Measurements from ENCODE around the gene ETS2.

The ETS2 gene
- total RNA-seq: 17.0 to 157 (median 27.2) reads per million in 9 experiments

DNA sequence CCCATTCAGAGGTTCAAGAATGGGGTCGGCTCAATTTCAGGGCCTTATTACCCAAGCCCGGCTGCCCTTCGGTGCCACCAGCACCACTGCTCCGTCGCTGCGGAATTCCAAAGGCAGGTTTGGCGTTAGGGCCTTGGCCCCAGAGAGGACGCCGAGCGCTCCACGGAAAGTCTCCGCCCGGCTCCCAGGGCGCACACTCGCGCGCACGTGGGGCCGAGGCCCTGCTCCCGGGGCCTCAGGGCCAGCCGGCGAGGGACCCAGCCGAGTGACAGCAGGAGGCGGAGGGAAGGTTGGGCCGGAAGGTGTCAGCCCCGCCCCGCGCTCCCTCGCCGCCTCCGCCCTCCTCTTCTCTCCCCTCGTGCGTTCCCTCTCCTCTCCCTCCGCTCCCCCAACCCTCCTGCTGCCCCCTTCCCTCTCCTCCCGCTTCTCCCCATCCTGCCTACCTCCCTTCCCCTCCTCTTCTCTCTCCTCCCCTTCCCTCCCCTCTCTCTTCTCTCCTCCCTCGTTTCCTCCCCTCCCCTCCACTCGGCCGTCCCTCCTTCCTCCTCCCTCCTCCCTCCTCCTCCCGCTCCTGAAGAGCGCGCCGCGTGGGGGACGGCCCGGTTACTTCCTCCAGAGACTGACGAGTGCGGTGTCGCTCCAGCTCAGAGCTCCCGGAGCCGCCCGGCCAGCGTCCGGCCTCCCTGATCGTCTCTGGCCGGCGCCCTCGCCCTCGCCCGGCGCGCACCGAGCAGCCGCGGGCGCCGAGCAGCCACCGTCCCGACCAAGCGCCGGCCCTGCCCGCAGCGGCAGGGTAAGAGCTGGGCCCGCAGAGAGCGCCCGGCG, at the start of gene ETS2:
TSS of gene ETS2 (plus strand) at position 602 of the 825 bp plus-strand sequence. CDS start 4,106 bp downstream, outside the sequence.
- peak within 1 kb of the TSS; percentile 92 to 93 for H3K4me3 Mint-ChIP-seq
- H3K4me1 Mint-ChIP-seq (ENCODE audit: low read depth in 2 of 2): peaks cover 18 to 29% of the 10 kb centered on the region in 2 donors
- H3K9me3 Mint-ChIP-seq: no peaks in the 10 kb centered on the region
- H3K36me3 Mint-ChIP-seq (ENCODE audit: insufficient read depth): peaks cover 3% of the 10 kb centered on the region
- peak; percentile 50 to 53 (median 52) for DNase-seq
- peaks cover 0 to 8% of the 10 kb centered on the region in 2 donors for H3K27me3 Mint-ChIP-seq
- H3K27ac Mint-ChIP-seq: peak within 1 kb of the TSS; percentile 72 to 94
- peak; percentile 77 for ATAC-seq (replicated peaks)

DNA sequence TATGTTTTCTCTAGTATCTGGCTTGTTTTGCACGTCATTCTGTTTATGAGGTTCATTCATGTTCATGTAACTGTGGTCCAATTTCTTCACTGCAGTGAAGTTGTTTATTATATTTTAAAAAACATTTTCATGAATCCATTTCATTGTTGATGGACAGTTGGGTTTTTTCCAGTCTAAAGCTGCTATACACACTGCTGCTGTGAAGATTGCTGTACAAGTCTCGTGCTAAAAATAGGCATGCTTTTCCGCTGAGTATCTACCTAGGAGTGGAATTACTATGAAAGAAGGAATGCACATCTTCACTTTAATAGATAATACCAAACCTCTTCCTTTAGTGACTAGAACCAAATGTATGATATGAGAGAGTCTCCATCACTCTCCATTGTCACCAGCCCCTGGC, 49.0 kb upstream of the ETS2 start:
- no peak overlapping the region for H3K27ac Mint-ChIP-seq

DNA sequence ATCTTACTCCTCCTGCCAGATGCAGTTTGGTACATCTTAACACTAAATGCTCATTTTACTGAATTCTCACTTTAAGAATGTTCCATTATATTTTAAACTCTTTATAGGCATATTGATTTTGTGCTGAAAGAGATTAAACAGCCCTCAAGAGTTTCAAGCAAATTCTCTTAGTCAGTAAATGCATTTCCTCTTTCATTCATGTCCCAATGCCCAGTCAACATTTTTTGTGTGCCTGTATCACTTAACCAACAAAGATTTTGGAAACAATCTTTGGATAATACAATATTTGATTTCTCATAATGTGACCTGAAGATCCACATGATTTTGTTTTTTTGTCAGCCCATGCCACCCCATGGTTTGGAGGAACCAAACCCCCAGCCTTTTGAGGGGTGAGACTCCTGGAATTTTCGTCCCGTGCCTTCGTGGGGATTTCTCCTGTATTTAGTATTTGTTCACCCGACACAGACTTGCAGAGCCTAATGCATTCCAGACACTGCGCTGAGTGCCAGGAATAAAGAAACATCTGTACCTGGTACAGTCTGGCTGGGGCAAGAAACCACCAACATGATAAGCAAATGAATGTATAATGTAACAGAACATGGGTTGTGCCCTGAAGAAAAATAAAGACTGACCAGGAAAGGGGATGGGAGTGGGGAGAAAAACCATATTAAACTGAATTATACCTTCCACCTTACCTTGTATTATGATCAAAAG, 47.1 kb upstream of the ETS2 start:
- DNase-seq (no peak), ATAC-seq (replicated peaks) (no peak)
- H3K4me1 Mint-ChIP-seq (ENCODE audit: low read depth in 2 of 2): peaks cover 5 to 10% of the 10 kb centered on the region in 2 donors
- peaks cover 3% of the 10 kb centered on the region for H3K36me3 Mint-ChIP-seq (ENCODE audit: insufficient read depth)
- no peak overlapping the region for H3K4me3 Mint-ChIP-seq
- H3K27me3 Mint-ChIP-seq: no peaks in the 10 kb centered on the region
- no peaks in the 10 kb centered on the region for H3K9me3 Mint-ChIP-seq
- no peak overlapping the region for H3K27ac Mint-ChIP-seq

More for the DNA sequence above, 49.0 kb upstream of the ETS2 start:
- no peak for DNase-seq
- no peak overlapping the region for H3K4me3 Mint-ChIP-seq
- peaks cover 5 to 10% of the 10 kb centered on the region in 2 donors for H3K4me1 Mint-ChIP-seq (ENCODE audit: low read depth in 2 of 2)
- H3K9me3 Mint-ChIP-seq: no peaks in the 10 kb centered on the region
- peaks cover 0 to 9% of the 10 kb centered on the region in 2 donors for H3K27me3 Mint-ChIP-seq
- H3K36me3 Mint-ChIP-seq (ENCODE audit: insufficient read depth): peaks cover 3% of the 10 kb centered on the region
- ATAC-seq (replicated peaks): no peak

DNA sequence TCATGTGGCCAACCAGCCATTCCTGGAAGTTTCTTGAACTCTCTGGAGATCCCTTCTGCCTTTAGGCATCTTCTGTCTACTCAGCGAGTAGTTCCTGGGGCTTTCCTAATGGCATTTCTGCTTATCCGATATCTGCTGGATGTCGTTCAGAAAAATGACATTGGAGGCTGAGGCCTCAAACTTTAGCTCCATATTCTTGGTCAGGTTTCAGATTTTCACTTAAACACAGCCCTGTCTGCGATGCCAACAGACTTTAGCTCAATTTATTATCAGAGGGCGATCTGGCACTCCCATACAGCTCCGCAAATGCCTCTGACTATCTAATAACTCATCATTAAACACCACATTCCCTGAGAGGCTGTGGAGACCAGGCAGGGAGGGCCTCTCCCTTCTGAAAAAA, 46.3 kb upstream of the ETS2 start:
- H3K36me3 Mint-ChIP-seq (ENCODE audit: insufficient read depth): peaks cover 3% of the 10 kb centered on the region
- H3K4me1 Mint-ChIP-seq (ENCODE audit: low read depth in 2 of 2): peaks cover 5 to 10% of the 10 kb centered on the region in 2 donors
- no peaks in the 10 kb centered on the region for H3K9me3 Mint-ChIP-seq
- H3K4me3 Mint-ChIP-seq: no peak overlapping the region
- no peak for DNase-seq
- ATAC-seq (replicated peaks): no peak
- H3K27ac Mint-ChIP-seq: no peak overlapping the region
- H3K27me3 Mint-ChIP-seq: no peaks in the 10 kb centered on the region

DNA sequence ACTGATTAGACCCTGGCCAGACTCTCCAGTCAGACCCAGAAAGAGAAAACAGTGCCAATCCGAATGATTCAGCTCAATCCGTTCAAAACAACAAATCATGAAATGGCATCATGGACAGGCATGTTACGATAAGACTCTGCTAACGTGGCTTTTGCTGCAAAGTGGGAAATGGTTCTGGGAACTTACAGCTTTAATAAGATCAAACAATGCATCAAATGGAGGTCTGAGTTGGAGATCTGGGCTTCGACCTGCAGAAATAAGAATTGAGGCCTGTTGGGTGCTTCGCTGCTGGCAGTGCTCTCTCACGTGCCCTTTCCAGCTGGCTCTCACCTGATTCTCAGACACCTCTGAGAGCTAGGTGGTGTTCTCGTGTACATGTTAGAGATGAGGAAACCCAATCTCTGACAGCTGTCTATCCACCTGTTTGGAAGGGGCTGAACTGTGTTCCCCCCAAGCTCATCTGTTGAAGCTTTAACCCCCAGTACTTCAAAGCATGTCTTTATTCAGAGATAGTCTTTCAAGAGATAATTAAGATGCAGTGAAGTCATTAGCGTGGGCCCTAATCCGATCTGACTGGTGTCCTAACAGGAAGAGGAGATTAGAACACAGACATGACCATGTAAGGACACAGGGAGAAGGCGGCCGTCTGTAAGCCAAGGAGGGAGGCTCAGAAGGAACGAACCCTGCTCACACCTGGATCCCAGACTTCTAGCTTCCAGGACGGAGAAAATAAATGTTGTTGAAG, 45.5 kb upstream of the ETS2 start:
- ATAC-seq (replicated peaks): no peak
- H3K27ac Mint-ChIP-seq: no peak overlapping the region
- H3K9me3 Mint-ChIP-seq: no peaks in the 10 kb centered on the region
- DNase-seq: no peak
- H3K4me1 Mint-ChIP-seq (ENCODE audit: low read depth in 2 of 2): peaks cover 5 to 9% of the 10 kb centered on the region in 2 donors
- peaks cover 3% of the 10 kb centered on the region for H3K36me3 Mint-ChIP-seq (ENCODE audit: insufficient read depth)
- no peak overlapping the region for H3K4me3 Mint-ChIP-seq
- no peaks in the 10 kb centered on the region for H3K27me3 Mint-ChIP-seq

DNA sequence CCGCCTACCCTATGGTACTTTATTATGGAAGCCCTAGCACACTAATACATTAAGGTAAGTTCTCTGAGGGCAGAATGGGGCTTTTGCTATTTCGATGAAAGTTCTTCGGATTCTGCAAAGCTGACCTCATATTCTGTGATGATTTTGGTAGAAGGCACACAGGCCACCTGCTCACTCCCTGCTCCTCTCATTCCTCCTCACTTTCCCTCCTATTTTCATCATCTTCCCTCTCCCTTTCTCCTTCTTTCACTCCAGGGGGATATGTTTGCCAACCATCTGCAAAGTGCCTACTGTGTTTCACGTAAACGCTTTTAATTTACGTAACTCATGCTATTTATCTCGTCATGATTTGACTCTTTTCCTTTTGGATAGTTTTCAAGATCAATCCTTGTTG, 45.0 kb upstream of the ETS2 start:
- H3K36me3 Mint-ChIP-seq (ENCODE audit: insufficient read depth): peaks cover 3% of the 10 kb centered on the region

DNA sequence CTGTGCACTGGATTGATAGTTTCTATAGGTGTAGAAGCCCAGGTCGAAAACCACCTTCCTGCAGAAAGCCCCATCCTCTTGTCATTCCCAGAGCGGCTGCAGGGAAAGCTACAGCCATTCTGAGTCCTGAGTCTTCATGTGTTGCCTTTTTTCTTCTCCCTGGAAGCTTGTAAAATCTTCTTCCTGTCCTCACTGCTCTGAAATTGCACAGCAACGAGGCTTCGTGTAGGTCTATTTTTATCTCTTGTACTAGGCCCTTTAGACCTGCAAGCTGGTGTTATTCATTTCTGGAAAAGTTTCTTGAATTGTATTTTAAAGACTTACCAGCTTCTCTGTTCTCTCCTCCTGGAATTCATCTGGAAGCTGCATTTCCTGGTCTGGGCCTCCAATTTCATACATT, 44.2 kb upstream of the ETS2 start:
- H3K4me3 Mint-ChIP-seq: no peak overlapping the region
- no peaks in the 10 kb centered on the region for H3K27me3 Mint-ChIP-seq
- H3K4me1 Mint-ChIP-seq (ENCODE audit: low read depth in 2 of 2): peaks cover 1 to 7% of the 10 kb centered on the region in 2 donors
- no peaks in the 10 kb centered on the region for H3K9me3 Mint-ChIP-seq
- no peak for ATAC-seq (replicated peaks)
- DNase-seq: no peak
- H3K36me3 Mint-ChIP-seq (ENCODE audit: insufficient read depth): peaks cover 3% of the 10 kb centered on the region
- H3K27ac Mint-ChIP-seq: no peak overlapping the region

More for the DNA sequence above, 45.0 kb upstream of the ETS2 start:
- DNase-seq (no peak), ATAC-seq (replicated peaks) (no peak)
- H3K4me1 Mint-ChIP-seq (ENCODE audit: low read depth in 2 of 2): peaks cover 2 to 3% of the 10 kb centered on the region in 2 donors
- H3K9me3 Mint-ChIP-seq: no peaks in the 10 kb centered on the region
- no peaks in the 10 kb centered on the region for H3K27me3 Mint-ChIP-seq
- no peak overlapping the region for H3K4me3 Mint-ChIP-seq
- H3K27ac Mint-ChIP-seq: no peak overlapping the region

DNA sequence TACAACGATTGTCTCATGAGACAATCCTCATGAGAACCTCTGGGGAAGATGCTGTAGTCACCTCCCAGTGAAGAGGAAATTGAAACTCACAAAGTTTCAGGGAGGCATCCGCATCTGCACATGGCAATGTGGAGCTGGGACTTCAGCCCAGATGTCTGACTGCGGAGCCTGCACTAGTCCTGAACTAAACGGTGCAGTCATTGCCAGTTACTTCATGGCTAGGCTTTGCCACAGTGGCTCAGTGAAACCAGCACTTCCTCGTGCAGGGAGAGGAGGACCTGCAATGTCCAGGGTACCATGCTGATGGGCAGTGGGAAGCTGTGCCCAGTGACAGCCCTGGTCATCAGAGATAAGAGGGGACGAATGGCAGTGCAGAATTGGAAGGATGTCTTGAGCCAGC, 40.7 kb upstream of the ETS2 start:
- Mint-ChIP-seq H3K4me1 (ENCODE audit: low read depth in 2 of 2) (peaks cover 20 to 31% of the 10 kb centered on the region in 2 donors), H3K9me3 (no peaks in the 10 kb centered on the region), H3K27ac (peak overlapping the region in 1 of 2 donors; percentile 88), H3K27me3 (no peaks in the 10 kb centered on the region), H3K4me3 (no peak overlapping the region), H3K36me3 (ENCODE audit: insufficient read depth) (peaks cover 3% of the 10 kb centered on the region)
- DNase-seq (no peak), ATAC-seq (replicated peaks) (no peak)

DNA sequence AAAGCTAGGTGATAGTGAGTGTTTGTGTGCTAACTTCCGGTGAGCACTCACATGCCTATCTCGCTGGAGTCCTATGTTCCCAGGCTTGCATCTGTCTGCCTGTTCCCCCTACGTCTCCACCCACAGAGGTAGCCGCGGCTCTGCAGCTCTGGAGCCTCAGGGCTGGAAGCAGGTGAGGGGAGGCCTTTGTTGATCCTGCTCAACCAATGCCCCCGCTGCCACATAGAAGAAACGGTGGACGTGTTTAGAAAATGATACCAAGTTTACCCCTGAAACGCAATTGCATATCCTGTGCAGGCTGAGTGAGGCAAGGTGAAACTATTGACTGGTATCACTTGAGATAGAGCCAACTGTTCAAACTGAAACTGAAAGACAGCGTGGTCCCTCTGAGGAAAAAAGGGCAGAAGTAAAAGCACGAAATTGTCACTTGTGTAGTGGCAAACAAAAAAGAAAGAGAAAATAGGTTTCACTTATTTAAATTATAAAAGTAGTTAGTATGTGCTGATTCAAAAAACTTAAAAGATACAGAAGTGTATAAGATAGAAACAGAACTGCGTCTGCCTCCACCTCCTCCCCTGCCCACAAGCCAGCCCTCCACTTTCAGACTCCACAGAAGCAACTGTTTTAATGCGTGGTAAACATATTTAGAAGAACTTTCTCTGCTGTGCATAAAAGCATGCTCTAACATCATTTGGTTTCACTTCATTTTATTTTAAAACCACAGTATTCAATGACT, 38.6 kb upstream of the ETS2 start:
- peak; percentile 89 for ATAC-seq (replicated peaks)
- Mint-ChIP-seq H3K9me3 (no peaks in the 10 kb centered on the region), H3K4me3 (peak overlapping the region; percentile 81 to 85), H3K27me3 (no peaks in the 10 kb centered on the region), H3K36me3 (ENCODE audit: insufficient read depth) (peaks cover 3% of the 10 kb centered on the region), H3K27ac (peak overlapping the region; percentile 88 to 90), H3K4me1 (ENCODE audit: low read depth in 2 of 2) (peaks cover 20 to 31% of the 10 kb centered on the region in 2 donors)
- peak; percentile 30 to 64 (median 38) for DNase-seq

DNA sequence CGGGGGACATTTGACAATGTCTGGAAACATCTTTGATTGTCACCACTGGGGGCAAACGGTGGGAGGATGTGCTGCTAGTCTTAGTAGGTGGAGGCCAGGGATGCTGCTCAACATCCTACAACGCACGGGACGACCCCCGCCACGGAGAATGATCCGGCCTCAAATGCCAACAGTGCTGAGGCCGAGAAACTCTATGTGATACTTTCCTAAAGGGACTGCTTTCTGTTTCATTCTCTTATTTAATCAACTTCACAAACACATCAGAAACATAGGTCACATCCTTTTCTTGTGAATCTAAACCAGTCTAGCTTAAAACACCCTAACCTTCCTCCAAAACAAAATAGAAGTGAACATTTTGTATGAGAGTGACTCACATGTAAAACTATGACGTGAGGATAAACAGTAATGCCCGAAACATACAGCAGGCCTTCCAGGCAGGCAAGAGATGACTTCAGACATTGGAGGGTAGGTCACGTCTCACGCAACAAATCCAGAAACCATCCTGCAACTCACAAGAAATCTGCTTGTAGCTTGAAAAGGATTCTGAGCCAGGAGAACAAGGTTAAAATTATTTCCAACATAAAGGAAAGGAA, 37.2 kb upstream of the ETS2 start:
- peak in 2 of 3 experiments; percentile 3 to 27 for DNase-seq
- H3K36me3 Mint-ChIP-seq (ENCODE audit: insufficient read depth): peaks cover 3% of the 10 kb centered on the region
- no peaks in the 10 kb centered on the region for H3K9me3 Mint-ChIP-seq
- H3K4me1 Mint-ChIP-seq (ENCODE audit: low read depth in 2 of 2): peaks cover 20 to 31% of the 10 kb centered on the region in 2 donors
- ATAC-seq (replicated peaks): peak; percentile 28
- H3K27ac Mint-ChIP-seq: peak overlapping the region; percentile 88 to 90
- peak overlapping the region; percentile 81 to 85 for H3K4me3 Mint-ChIP-seq
- H3K27me3 Mint-ChIP-seq: peaks cover 6 to 13% of the 10 kb centered on the region in 2 donors

DNA sequence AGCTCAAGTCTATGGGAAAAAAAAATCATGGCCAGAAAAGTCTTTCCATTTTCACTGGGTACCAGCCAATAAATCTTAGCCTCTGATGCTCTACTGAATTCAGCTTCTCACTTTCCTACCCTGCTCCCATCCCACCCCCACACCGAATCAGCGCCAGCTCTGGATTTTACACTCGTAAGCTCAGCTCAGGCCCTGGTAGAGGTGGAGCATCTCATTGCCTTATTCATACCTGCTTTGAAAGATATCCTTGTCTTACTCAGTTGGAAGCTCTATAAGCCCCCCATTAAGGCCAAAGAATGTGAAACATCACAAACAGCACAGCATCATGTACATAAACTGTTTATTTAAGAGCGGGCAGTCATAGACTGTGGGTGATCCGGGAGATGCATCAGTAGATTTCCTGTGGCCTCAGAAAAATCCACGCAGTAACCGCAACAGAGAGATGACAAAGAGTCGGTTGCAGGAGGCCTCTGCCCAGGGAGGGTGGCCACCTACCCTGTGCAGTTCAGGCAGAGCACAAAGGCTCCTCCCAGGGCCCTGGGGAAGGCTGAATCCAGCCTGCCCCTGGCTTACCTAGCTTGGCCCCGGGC, 36.4 kb upstream of the ETS2 start:
- Mint-ChIP-seq H3K27ac (peak overlapping the region; percentile 88 to 90), H3K27me3 (peaks cover 8 to 19% of the 10 kb centered on the region in 2 donors), H3K9me3 (no peaks in the 10 kb centered on the region), H3K4me1 (ENCODE audit: low read depth in 2 of 2) (peaks cover 20 to 31% of the 10 kb centered on the region in 2 donors), H3K36me3 (ENCODE audit: insufficient read depth) (peaks cover 3% of the 10 kb centered on the region), H3K4me3 (peak overlapping the region; percentile 81 to 85)
- ATAC-seq (replicated peaks): no peak
- DNase-seq: no peak

DNA sequence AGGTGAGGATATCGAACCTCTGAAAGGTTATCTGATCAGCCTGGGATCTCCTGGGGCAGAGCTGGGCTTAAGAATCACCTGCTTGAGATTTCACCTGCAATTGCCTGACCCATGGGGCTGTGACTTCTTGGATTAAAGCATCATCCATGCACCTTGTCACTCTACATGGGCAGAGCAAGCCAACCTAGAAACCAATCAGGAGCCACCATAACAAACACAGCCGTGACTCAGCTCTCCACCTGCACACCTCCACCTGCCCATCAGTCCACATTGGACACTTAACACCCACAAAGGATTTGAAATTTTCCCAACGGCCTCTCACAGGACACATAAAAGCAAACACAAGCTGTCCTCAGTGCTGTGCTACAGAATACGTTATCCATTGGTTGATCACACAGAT, 35.1 kb upstream of the ETS2 start:
- peaks cover 20 to 31% of the 10 kb centered on the region in 2 donors for H3K4me1 Mint-ChIP-seq (ENCODE audit: low read depth in 2 of 2)
- ATAC-seq (replicated peaks): no peak
- H3K36me3 Mint-ChIP-seq (ENCODE audit: insufficient read depth): peaks cover 3% of the 10 kb centered on the region
- H3K27ac Mint-ChIP-seq: no peak overlapping the region
- H3K27me3 Mint-ChIP-seq: peaks cover 8 to 19% of the 10 kb centered on the region in 2 donors
- H3K9me3 Mint-ChIP-seq: no peaks in the 10 kb centered on the region
- H3K4me3 Mint-ChIP-seq: no peak overlapping the region
- no peak for DNase-seq

Measured in effector memory CD8-positive, alpha-beta T cell (primary cell).